CD14-positive monocyte (primary cell): ENCODE measurements around the gene NFATC2. TPM values are rescaled to one million over a fixed set of nuclear protein-coding genes. Genes with fewer than 3 reads are reported as not detected.

Experiments used
- DNase-seq, 3 donors: peaks; one replicate each; pipeline ENCODE4 v3.0.0-alpha.2; 2011 to 2022
- H2AFZ ChIP-seq: 2 replicates; pipeline ENCODE4 v1.6.0; 2012; ENCODE audit warnings: mild to moderate bottlenecking, low read depth, low read length, inconsistent platforms; ENCODE audit not compliant: insufficient read depth, poor library complexity, severe bottlenecking
- H3K27ac ChIP-seq, 2 donors: 1 replicate in 1 of 2; 2 replicates in 1 of 2; pipeline ENCODE4 v1.5.1; 2012 to 2013; ENCODE audit warnings: low read length in 2 of 2, control low read depth in 1 of 2, inconsistent platforms in 1 of 2, low read depth in 1 of 2, mild to moderate bottlenecking in 1 of 2
- H3K27me3 ChIP-seq, 2 donors: one replicate each; pipeline versions ENCODE4 v1.6.0 to v1.6.1; 2011 to 2013; ENCODE audit warnings: low read length in 2 of 2; ENCODE audit not compliant: control insufficient read depth in 2 of 2, insufficient read depth in 2 of 2
- H3K36me3 ChIP-seq, 2 donors: replicated peaks in 1 of 2; 1 replicate in 1 of 2; 2 replicates in 1 of 2; pipeline versions ENCODE4 v1.5.1 to v1.6.1; 2012 to 2013; ENCODE audit warnings: low read length in 2 of 2, control low read depth in 1 of 2, inconsistent platforms in 1 of 2, mild to moderate bottlenecking in 1 of 2; ENCODE audit not compliant: insufficient read depth in 2 of 2, control insufficient read depth in 1 of 2
- H3K4me1 ChIP-seq, 2 donors: 1 replicate in 1 of 2; 2 replicates in 1 of 2; pipeline versions ENCODE4 v1.5.1 to v1.6.1; 2012 to 2013; ENCODE audit warnings: low read length in 2 of 2, control low read depth in 1 of 2, inconsistent platforms in 1 of 2, mild to moderate bottlenecking in 1 of 2, moderate library complexity in 1 of 2; ENCODE audit not compliant: insufficient read depth in 2 of 2, control insufficient read depth in 1 of 2
- H3K4me2 ChIP-seq: replicated peaks from 2 replicates; pipeline ENCODE3; 2012; ENCODE audit warnings: low read length, moderate library complexity, mild to moderate bottlenecking; ENCODE audit not compliant: poor library complexity, severe bottlenecking; ENCODE audit errors: extremely low read depth
- H3K4me3 ChIP-seq, 3 experiments: fragments of 200-600 bp in 1 of 3; sonication (generic) in 1 of 3; replicated peaks in 1 of 3; 1 replicate in 2 of 3; 2 replicates in 1 of 3; pipeline ENCODE4 v1.5.1; 2011 to 2013; ENCODE audit warnings: low read length in 3 of 3, mild to moderate bottlenecking in 3 of 3, control low read depth in 2 of 3, low read depth in 2 of 3, inconsistent platforms in 1 of 3, moderate library complexity in 1 of 3
- H3K79me2 ChIP-seq: 2 replicates; pipeline ENCODE4 v1.6.0; 2012; ENCODE audit warnings: mild to moderate bottlenecking, control low read depth, inconsistent platforms, low read length, moderate library complexity; ENCODE audit not compliant: insufficient read depth
- H3K9ac ChIP-seq: 2 replicates; pipeline ENCODE4 v1.6.0; 2017; ENCODE audit warnings: low read length, mild to moderate bottlenecking; ENCODE audit not compliant: insufficient read depth, poor library complexity, severe bottlenecking
- H3K9me3 ChIP-seq, 2 donors: replicated peaks in 1 of 2; 1 replicate in 1 of 2; 2 replicates in 1 of 2; pipeline versions ENCODE4 v1.5.1 to v1.6.1; 2012 to 2013; ENCODE audit warnings: low read length in 2 of 2, control low read depth in 1 of 2; ENCODE audit not compliant: control insufficient read depth in 1 of 2, insufficient read depth in 1 of 2
- H4K20me1 ChIP-seq: 2 replicates; pipeline ENCODE4 v1.6.0; 2012; ENCODE audit warnings: mild to moderate bottlenecking, low read length, control low read depth, moderate library complexity; ENCODE audit not compliant: insufficient read depth
- H3K27ac Mint-ChIP-seq, 7 donors: one replicate each; pipeline ENCODE4 v1.8.0; 2020; ENCODE audit warnings: mild to moderate bottlenecking in 7 of 7, mixed read lengths in 7 of 7, moderate library complexity in 6 of 7, inconsistent platforms in 2 of 7
- H3K27me3 Mint-ChIP-seq, 3 donors: one replicate each; pipeline ENCODE4 v1.8.0; 2021 to 2022; ENCODE audit warnings: low read depth in 3 of 3, mild to moderate bottlenecking in 3 of 3, mixed read lengths in 3 of 3, moderate library complexity in 3 of 3, inconsistent platforms in 1 of 3
- H3K36me3 Mint-ChIP-seq, 2 donors: one replicate each; pipeline ENCODE4 v1.8.0; 2020; ENCODE audit warnings: mixed read lengths in 2 of 2, inconsistent platforms in 1 of 2, mild to moderate bottlenecking in 1 of 2
- H3K4me1 Mint-ChIP-seq: one replicate; pipeline ENCODE4 v1.8.0; 2020; ENCODE audit warnings: mild to moderate bottlenecking, mixed read lengths
- H3K4me3 Mint-ChIP-seq, 2 donors: one replicate each; pipeline ENCODE4 v1.8.0; 2020; ENCODE audit warnings: mild to moderate bottlenecking in 2 of 2, mixed read lengths in 2 of 2, moderate library complexity in 1 of 2
- H3K9me3 Mint-ChIP-seq, 7 donors: one replicate each; pipeline ENCODE4 v1.8.0; 2020 to 2022; ENCODE audit warnings: mixed read lengths in 7 of 7, mild to moderate bottlenecking in 6 of 7, moderate library complexity in 6 of 7, inconsistent platforms in 2 of 7
- CTCF ChIP-seq: fragments of 200-600 bp; IDR thresholded peaks from one replicate; pipeline ENCODE4 v1.8.0; 2022; ENCODE audit warnings: antibody characterized with exemption, mild to moderate bottlenecking
- WGBS: methylation state at CpG from one replicate; pipeline ENCODE4 v1.1.5; 2013; ENCODE audit warnings: missing lambda C conversion rate; ENCODE audit not compliant: insufficient coverage; 5-methylcytosine and 5-hydroxymethylcytosine counted together
- intact Hi-C, 2 donors: fragments of 100-400 bp; cut with micrococcal nuclease; formaldehyde crosslinking; loops; one replicate each; pipeline versions ENCODE4 v1.15.0 to v1.15.1; 2023
- polyA plus RNA-seq, 3 donors: library from polyadenylated mRNA; depleted of rRNA in 1 of 3; unstranded in 2 of 3; stranded (reverse) in 1 of 3; fragments of 300-500 nt in 2 of 3; fragments of >200 nt in 1 of 3; fragmentation: Illumina TruSeq in 2 of 3; gene quantifications; 1 replicate in 2 of 3; 2 replicates in 1 of 3; pipeline ENCODE4 v1.2.3, GENCODE V29; 2012 to 2021

Gene NFATC2
- polyA plus RNA-seq, 3 donors, result 0.03 to 0.18 (median 0.11) TPM

- no peak overlapping the region for H3K27ac Mint-ChIP-seq
- no peaks in the 10 kb centered on the region for H3K36me3 ChIP-seq
- no peak overlapping the region for H3K27ac ChIP-seq
- no peak for TF ChIP-seq CTCF
- H3K36me3 Mint-ChIP-seq, result no peaks in the 10 kb centered on the region
- H3K4me2 ChIP-seq, result no peak overlapping the region
- 95% methylated on average over 3 of the region's 3 CpGs for WGBS
- no peak overlapping the region for H3K9ac ChIP-seq
- no peak overlapping the region for H3K4me3 ChIP-seq
- H3K9me3 Mint-ChIP-seq, result peaks cover 2 to 8% (median 2%) of the 10 kb centered on the region in 7 donors
- H4K20me1 ChIP-seq, result no peaks in the 10 kb centered on the region
- no peak for DNase-seq
- H2AFZ ChIP-seq, result no peak overlapping the region
- intact Hi-C loops, result no loop called here
- H3K9me3 ChIP-seq, result no peaks in the 10 kb centered on the region
- H3K79me2 ChIP-seq, result no peaks in the 10 kb centered on the region
- H3K27me3 ChIP-seq, result no peaks in the 10 kb centered on the region
- H3K4me3 Mint-ChIP-seq, result no peak overlapping the region
- H3K4me1 ChIP-seq, result no peaks in the 10 kb centered on the region
- H3K27me3 Mint-ChIP-seq, result peaks cover 3 to 10% (median 7%) of the 10 kb centered on the region in 3 donors
- H3K4me1 Mint-ChIP-seq, result no peaks in the 10 kb centered on the region
Measured at GRCh38 chr20:51362254-51362653, 180.3 kb downstream of the NFATC2 start.

GRCh38 chr20:51361258-51361657 lies 181.3 kb downstream of the NFATC2 start:
- no peak overlapping the region for H3K27ac Mint-ChIP-seq

More at GRCh38 chr20:51361258-51361657, 181.3 kb downstream of the NFATC2 start:
- Histone ChIP-seq H3K9ac (no peak overlapping the region), H3K27ac (no peak overlapping the region), H3K4me2 (no peak overlapping the region), H3K4me3 (no peak overlapping the region), H3K36me3 (no peaks in the 10 kb centered on the region), H2AFZ (no peak overlapping the region), H4K20me1 (no peaks in the 10 kb centered on the region), H3K9me3 (no peaks in the 10 kb centered on the region), H3K79me2 (no peaks in the 10 kb centered on the region), H3K4me1 (no peaks in the 10 kb centered on the region), H3K27me3 (no peaks in the 10 kb centered on the region)
- no peak for DNase-seq
- H3K4me1 Mint-ChIP-seq, result no peaks in the 10 kb centered on the region
- peaks cover 1 to 10% (median 5%) of the 10 kb centered on the region in 3 donors for H3K27me3 Mint-ChIP-seq
- no peak for TF ChIP-seq CTCF
- intact Hi-C loops, result no loop called here
- peaks cover 2 to 8% (median 2%) of the 10 kb centered on the region in 7 donors for H3K9me3 Mint-ChIP-seq
- no peaks in the 10 kb centered on the region for H3K36me3 Mint-ChIP-seq
- WGBS, result 92% methylated on average over 1 of the region's 1 CpG
- H3K4me3 Mint-ChIP-seq, result peak overlapping the region in 1 of 2 donors; percentile 2
